Cerebellar cortex (tissue), 1 donor: ENCODE measurements around the gene MARVELD3.

Experiments
- DNase-seq: peaks from one replicate; pipeline ENCODE4 v3.0.0-alpha.2; 2015; ENCODE audit warnings: low spot score

MARVELD3 gene

DNA sequence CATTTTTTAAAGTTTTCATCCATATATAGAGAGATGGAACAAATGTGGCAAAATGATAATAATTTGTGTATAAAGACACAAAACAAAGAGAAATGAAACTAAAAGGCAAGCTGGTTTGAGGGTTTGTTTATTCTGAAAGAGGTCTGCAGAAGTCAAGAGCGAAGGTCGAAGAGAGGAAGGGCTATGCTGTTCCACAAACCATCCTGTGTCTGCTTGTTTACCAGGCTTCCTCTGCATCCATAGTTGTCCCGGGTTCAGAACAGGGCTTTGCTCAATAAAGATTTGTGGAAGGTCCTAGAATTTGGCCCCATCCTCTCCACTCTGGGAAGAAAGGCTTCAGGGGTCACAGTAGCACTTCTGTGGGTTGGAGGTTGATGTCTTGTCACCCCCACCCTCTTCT, 2.4 kb upstream of the MARVELD3 start:
- DNase-seq = no peak

DNA sequence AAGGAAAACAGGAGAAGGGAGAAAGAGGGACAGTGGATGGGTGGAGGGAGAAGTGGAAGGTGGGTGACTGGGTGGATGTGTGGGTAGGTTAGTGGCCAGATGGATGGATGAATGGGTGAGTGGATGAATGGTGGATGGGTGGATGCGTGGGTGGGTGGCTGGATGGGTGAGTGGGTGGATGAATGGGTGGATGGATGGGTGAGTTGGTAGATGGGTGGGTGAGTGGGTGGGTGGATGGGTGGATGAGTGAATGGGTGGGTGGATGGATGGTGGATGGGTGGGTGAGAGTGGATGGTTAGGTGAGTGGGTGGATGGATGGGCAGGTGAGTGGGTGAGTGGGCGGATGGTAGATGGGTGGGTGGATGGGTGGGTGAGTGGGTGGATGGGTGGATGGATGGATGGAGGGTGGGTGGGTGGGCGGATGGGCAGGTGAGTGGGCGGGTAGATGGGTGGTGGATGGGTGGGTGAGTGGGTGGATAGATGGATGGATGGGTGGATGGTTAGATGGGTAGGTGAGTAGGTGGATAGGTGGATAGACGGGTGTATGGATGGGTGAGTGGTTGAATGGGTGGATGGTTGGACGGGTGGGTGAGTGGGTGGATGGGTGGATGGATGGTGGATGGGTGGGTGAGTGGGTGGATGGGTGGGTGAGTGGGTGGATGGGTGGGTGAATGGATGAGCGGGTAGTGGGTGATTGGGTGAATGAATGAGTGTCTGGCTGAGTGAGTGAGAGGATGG, 702 bp upstream of the MARVELD3 start:
- DNase-seq = no peak

DNA sequence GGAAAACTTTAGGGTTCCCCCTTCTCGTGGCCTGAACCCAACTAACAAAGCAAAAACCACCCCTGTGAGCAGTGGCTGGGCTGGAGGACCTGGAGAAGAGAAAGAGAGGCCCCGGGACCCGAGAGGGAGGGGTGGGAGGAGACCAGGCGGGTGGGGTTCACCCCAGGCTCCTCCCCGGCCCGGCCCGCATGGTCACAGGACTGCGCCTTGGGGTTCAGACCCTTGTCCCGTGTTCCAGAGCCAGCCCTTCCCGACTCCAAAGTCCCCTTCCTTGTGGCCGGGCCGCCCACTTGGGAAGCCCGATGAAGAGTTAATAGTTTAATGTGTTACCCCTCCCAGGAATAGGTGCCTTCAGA, 852 bp downstream of the MARVELD3 start:
- no peak for DNase-seq

DNA sequence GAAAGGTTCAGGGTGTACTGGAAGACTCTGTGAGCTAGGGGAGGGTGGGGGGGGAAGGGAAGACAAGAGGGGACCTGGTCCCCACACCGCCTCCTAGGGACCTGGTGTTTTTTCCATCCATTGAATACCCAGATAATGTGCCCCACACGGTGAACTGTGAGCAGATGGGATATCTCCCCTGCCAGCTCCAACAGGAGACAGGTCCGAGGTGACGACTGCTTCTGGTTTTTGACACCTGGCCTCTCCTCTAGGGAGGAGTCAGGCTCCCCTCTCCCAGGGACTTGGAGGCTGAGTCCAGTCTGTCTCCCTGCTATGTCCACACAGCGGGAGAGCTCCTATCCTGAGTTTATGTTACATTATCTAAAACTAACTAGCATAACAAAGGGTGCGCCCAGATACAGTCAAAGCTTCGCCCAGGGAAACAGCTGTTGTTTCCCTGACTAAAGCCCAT, 1.8 kb downstream of the MARVELD3 start:
- peak; percentile 15 for DNase-seq

DNA sequence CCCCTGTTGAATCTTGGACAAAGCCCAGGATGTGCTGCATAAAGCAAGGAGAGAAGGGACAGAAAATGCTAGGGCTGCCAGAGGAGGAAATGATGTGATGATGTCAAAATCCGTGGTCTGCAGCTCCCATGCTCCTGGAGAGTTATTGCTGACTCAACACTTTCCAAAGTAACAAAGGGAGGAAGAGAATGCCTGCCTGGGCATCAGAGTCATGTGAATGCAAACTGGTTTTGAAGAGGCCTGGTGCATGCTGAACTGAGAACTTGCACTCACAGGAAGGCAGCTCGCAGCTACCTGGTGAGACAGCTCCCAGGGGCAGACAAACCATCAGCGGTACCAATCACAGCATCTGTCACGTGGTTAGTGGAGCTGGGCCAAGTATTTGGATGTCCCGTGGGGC, 2.8 kb downstream of the MARVELD3 start:
- DNase-seq = peak; percentile 22

DNA sequence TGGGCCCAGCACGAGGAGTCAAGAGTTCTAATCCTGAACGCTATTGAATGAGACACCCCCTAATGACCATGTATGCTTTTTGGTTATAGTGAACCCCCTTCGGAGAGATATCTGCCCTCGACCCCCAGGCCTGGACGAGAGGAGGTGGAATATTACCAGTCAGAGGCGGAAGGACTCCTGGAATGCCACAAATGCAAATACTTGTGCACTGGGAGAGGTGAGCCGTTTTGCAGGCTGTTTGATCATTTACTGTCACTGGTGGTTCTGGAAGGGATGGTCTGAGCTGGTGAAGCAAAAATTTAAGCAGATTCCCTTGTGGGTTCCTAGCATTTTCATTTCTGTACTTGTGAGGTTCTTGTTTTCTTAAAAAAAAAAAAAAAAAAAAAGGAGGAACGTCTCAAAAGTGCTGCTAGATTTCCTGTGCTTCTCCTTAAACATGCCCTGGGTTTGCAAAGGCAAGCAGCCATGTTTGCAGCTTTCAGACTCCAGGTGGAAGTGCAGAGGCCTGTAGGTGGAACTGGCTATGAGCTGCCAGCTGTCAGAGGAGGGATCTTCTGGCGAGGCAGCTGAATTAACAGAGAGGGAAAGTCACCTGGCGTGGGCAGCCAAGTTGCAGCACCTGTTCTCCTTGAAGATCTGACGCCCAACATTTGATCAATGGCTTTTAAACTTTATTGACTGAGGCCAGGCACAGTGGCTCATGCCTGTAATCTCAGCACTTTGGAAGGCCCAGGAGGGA, 3.5 kb downstream of the MARVELD3 start:
- DNase-seq = no peak

DNA sequence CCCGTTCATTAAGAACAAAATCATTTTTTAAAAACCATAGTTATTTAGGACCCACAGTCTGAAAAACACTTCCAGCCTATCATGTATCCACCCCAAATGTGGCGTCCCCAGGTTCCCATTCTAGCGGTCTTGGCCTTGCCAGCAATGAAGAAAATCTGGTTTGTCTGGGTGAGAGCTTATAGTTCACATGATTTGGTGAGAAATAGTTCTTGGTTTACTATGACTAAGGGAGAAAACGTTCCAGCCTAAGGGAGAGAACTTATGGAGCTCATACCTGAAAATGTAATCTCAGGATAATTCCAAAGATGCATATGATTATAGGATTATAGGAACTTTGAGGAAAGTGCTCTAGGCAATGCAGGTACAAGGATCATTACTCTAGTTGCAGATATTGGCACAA, 4.8 kb downstream of the MARVELD3 start:
- DNase-seq = no peak

DNA sequence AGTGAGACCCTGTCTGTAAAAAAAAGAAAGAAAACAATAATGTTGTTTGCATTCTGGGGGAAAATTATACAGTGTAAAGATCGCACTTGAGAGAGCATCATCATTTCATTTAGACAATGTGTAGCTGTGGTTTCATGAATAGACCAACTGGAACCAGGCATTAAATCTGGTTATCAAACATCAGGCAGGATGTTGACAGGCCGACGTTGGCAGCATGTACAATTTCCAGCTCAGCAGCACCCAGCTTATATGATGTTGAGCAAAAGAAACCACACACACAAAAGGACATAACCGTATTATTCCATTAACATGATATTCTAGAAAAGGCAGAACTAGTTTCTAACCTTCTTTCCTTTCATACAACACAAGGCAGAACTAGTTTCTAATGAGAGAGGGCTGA, 5.8 kb downstream of the MARVELD3 start:
- no peak for DNase-seq

DNA sequence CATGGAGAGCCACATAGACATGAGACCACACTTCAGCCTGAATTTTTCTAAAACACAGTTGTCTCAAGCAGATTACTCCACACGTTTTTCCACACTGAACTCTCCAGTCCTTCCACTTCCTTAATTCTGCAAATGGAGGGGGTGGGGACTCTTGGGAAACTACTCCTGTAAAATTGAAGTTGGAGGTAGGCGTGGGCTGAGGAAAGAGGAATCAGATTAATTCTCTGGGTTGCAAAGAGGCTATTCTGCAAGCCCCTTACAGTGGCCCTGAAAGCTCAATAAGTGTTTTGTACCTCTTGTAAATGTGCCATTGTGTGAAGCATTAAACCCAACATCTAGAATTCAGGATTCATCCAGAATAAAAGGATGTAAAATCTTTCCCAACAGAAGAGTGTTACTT, 9.6 kb downstream of the MARVELD3 start:
- DNase-seq = no peak

DNA sequence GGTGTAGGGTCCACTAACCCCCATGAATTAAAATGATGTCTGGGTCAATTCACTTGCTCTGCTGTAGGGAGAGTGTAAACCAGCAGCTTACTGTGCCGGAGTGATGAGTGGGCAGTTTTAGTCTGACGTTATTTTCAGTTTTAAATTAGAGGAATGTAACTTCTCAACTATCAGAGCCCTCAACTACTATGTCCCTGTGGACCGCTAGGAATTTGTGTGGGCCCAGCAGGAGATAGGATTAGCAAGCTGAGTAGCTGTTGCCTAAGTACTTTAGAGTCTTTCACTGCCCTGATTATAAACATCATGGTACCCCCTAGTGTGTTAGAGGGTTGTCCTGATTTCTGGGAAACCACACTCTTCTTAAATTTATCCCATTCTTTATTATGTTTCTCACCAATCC, 11.4 kb downstream of the MARVELD3 start:
- DNase-seq = peak; percentile 14

DNA sequence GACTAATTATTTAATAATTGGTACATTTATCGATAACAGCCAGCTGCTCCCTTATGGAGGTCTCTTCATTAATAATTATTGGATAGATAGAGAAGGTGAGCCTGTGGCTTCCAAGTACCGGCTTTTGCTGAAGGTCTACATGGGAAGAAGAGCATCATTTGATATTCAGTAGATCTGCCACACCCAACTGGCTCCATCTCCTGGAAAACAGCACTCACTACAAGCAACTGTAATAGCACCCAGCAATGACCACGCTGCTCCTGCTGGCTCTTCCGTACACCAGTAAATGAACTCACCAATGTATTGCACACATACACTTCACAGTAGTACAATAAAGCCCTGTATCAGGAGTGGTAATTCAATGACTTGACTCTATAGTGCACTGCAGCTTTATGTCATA, 19.5 kb downstream of the MARVELD3 start:
- peak; percentile 37 for DNase-seq

DNA sequence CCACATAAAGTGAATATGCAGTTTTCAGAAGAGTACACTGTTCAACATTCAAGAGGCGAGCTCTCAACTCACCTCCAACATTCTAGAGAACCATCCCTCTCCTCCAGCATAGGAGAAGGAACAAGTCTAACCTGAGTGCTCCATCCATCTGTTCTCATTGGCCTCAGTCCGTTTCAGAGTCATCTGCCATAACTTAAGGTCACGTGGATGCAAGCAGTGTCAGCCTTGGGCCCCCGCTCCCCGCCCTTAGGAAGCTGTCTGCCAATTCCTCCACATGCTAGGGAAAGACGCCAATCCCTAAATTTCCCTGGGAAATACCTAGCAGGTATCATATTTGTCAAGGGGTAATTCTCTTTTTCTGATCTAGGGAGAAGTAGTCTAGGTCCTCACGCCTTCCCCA, 21.4 kb downstream of the MARVELD3 start:
- DNase-seq = peak; percentile 53

DNA sequence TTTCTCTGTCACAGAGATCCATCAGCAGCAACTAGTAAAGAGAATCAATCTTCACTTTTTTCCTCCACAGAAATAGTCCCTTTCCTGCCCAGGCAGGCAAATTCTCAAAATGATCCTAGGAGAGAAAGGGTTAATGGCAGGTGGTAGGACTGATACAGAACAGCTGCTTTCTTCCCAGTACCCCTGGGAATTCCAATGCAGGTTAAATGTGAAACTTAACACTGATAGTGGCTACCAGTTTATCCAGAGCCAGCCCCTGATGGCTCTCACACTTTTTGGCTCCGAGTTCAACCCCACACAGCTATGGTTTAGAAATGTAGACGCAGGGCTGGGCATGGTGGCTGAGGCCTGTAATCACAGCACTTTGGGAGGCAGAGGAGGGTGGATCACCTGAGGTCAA, 22.2 kb downstream of the MARVELD3 start:
- no peak for DNase-seq

DNA sequence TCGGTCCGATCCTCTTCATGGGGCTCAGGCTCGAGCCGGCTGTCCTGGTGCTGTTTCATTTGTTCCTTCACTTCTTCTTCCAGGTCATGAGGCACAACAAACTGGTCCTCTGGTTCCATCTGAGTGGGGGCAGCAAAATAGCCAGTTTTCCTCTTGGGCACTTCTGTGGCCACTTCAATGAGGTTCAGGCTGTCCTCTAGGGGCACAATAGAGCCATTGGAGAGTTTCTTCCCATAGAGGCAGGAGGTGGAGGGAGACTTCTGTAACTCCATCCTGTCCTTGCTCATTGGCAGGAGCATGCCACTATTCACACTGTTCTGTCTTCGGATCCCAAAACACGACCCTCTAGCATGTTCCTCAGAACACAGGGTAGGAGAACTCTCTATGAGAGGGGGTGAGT, 22.9 kb downstream of the MARVELD3 start:
- DNase-seq = no peak

DNA sequence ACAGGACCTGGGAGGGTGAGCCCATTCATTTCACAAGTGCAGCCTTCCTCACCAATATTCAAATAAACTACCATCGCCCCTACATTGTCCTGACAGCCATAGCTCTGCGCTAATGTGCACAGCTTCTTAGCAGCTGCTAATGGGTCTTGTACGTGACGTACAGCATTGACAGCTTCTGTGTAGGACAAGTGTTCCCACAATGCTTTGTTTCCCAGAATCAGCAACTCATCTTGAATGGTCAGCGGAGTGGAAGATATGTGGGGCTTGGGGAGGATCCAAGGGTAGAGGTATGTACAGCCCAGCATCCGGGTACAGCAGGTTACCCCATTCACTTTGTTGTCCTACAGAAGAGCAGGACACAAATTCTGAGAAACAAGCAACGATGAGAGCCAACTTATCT, 23.7 kb downstream of the MARVELD3 start:
- DNase-seq = no peak

DNA sequence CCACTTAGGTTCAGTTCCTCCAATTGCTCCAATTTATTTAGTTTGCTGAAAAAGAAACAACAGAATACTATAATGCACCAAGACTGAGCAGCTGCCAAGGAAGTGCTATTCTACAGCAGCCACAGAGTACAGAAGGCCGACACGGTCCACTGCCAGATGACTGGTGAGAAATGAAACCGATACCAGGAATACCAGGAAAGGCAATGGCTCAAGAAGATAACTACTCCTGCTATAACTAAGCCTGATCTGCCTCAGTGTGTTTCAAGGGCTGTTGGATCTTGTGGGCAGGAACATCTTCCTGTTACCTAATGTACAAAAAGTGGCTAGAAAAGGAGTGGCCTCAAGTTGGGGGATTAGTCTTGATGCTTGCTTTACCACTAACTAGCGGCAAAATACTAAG, 32.8 kb downstream of the MARVELD3 start:
- no peak for DNase-seq

DNA sequence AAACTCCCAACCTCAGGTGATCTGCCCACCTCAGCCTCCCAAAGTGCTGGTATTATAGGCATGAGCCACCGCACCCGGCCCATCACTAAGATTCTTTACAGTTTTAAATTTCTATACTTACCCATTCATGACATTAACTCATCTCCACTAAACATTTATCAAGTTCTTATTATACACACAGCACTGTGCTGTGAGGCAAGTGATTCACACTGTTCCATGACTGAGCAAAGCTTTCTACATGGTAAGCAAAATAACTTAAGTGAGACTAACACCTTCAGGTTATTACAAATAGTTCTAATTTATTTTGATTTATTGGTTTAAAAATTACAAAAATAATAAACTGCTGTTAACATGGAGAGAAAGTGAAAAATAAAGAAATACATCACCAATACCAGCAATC, 33.5 kb downstream of the MARVELD3 start:
- DNase-seq = no peak

DNA sequence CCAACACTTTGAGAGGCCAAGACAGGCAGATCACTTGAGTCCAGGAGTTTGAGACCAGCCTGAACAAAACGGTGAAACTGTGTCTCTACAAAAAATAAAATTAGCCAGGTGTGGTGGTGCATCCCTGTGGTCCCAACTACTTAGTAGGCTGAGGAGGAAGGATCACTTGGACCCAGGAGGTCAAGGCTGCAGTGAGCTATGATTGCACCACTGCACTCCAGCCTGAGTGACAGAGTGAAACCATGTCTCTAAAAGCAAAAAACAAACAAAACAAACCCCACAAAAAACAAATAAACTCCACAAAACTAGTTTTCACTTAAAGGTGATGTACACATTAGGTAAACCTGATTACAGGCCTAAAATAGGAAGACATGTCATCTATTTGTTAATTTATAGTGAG, 40.3 kb downstream of the MARVELD3 start:
- no peak for DNase-seq

DNA sequence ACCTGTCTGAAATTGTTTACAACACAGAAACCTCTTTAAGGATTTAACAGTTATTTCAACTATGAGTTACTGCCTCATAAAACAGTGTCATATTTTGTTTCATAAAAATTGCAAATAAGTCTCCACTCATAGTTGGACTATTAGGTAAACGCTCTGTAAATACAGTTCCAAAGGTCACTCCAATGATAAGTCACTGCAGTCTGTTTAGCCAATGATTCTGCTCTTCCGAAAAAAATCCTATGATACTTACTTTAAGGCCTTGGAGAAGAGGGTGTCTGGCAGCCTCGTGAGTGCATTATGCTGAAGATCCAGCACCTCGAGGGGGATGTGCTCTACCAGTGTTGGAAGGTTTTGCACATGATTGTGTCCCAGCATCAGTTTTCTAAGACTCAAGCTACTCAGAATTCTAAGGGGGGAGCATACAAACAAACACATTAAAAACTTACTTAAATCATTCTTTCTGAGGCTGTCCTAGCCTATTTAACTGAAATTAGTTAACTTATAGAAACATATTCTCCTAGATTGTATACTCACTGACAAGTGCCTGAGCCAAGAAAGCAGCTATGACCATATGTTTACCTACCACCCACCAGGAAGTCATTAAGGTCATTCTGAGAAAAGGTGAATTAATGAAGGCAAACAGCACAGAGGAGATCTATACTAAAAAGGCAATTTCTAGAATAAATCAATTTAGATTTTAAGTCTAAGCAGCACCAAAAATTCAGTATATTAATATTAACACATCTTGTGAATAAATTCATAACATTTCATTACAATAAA, 41.1 kb downstream of the MARVELD3 start:
- peak; percentile 14 for DNase-seq

DNA sequence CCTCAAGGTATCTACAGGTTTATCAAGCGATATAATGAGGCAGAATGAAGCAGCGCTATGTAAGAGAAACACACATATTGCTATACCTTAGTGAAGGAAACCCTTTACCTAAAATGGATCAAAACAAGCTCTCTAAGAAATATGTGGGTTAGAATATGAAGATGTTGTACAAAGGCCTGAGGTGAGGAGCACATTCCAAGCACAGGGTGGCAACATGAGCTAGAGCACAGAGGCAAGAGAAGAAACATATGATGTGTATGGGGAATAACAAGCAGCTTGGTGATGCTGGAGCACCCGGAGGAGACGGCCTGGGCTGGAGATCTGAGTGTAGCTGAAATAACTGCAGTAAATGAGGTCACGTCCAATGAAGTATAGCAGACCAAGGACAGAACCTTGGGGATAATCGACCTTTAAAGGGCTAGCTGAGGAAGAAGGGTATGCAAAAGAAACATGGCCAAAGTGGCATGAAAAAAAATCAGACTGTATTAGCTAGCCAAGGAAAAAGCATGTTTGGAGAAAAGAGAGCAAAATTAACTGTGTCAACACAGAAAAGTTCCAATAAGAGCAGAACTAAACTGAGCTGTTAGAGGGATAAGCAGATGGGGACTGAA, 44.0 kb downstream of the MARVELD3 start:
- no peak for DNase-seq

DNA sequence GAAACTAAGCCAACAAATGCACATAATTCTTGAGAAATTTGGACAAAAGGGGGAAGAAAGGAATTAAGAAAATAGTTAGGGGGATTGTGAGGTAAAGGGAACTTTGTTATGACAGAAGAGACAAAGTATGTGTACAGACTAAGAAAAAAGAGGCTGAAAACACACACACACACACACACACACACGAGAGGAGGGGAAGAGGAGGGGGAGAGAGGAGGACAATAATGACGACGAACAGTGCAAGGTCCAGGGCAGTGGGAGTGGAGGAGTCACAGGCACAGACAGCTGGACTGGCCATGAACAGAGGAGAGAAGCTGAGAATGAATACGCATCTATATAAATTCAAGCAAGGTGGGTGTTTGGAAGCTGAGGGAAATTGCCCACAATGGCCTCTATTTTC, 44.6 kb downstream of the MARVELD3 start:
- DNase-seq = no peak

DNA sequence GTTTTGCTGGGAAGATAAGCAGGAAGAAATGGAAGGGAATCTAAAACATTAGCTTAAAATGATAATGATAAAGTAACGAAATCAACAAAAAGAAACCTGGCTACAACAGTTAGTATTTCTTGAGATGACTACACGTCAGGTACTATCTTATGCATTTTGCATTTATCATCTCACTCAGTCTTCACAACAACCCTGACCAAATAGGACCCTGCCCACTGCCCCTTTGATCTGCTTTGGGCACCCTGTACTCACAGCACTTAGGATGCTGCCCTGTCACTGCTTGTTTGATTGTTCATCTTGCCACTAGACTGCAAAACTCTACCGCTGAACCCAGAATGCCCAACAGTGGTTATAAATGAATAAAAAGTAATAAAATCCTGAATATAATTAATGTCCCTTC, 45.2 kb downstream of the MARVELD3 start:
- no peak for DNase-seq

DNA sequence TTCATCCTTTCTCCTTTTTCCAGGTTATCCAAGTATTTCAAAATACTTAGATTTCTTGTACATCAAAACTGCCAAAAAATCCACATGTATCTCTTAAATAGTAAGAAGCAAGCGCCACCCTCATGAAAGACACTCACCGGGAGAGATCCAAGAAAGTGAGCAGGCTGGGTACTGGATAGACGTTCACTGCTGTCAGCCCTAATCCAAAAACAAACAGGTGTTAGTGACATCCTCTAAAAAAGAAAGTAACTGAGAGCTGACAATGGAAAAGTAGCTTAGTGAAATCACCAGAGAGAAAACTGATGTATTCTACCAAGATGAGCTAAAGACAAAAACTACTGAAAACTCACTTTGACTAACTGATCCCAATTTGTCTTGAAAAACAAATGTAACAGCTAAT, 46.1 kb downstream of the MARVELD3 start:
- DNase-seq = no peak
